Stimulated activated naive CD4-positive, alpha-beta T cell treated with Interleukin-2 at 50 U/mL for 16 hours (primary cell): ENCODE measurements around the gene CCDC9B.

Source experiments
- DNase-seq: peaks from one replicate; lab custom pipeline; 2025; lab: John Stamatoyannopoulos, UW

The CCDC9B gene

DNA sequence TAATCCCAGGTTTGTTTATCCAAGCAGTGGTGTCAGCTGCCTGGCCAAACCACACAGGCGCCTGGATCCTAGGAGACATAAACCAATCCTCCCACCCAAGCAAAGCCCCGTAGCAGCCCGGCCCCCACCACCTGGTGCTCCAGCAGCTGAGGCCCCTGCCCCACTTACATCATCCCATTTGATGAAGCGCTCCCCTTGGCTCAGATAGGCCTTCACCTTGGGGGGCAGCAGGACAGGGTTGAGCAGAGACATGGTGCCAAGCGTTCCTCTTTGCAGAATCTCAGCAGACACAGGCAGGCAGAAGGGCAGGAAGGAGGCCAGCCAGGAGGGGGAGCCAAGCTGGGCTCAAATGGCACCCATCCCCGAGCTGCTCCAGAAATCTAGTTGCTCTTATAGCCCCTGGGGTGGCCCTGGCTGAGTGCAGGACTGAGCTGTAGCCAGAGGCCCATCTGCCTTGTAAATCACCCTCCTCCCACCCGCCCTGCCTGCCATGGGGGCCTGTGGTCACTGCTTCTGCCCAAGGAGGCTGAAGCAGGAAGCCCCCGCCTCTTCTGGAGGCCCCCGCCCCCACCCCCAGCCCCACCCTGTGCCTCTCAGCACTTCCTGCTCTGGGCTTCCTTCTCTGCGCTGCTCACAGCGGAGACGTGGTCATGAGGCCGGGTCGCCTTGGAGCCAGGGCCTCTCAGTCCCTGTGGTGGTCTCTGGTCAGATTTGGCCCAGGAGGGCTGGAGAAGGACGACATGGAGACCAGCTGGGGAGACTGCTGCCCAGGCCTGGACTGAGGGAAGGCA lies 33.1 kb downstream of the CCDC9B start, which contains the start of gene PLCB2:
Gene PLCB2, minus strand, starts transcription at position 515 of the 791 bp plus-strand sequence. Its CDS starts 263 bp downstream, at position 252.
- peak; percentile 76 for DNase-seq

DNA sequence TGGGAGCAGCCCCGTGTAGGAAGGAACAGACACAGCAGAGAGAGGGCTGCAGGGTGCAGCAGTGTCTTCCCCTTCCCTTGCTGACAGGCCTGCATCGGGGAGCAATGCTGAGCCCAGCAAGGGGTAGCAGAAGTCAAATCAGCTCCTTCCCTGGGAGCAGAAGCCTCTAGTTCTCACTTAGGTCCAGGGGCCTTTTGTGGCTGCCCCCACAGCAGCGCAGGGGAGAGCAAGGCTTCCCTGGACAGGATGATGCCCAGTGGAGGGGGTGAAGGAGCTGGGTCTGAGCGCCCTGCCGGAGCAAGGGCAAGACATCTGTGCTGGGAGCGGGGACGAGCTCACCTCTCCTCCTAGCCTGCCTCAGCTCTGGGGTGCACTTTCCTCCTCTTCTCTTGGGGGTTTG lies 33.8 kb downstream of the CCDC9B start:
- DNase-seq, result no peak

DNA sequence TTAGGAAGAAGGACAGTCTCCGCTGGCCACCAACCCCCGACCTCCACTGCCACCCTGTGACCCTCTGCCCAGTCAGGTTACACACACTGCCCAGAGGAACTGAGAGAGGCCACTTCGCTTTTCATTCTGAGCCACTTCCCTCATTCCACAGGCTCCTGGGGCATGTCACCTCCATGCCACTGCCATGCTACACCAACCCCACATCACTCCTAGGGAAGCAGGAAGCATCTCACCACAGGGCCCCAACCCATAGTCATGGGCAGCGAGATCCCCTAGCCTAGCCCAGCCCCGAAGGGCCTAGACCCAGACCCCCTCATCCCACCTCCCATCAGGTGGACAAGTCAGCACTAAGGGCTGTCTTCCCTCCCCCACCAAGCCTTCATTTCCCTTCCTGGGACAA lies 34.4 kb downstream of the CCDC9B start:
- no peak for DNase-seq

- DNase-seq, result no peak
These were observed 35.5 kb downstream of the CCDC9B start for GRCh38 chr15:40305281-40305680.

GRCh38 chr15:40303576-40303975 lies 37.2 kb downstream of the CCDC9B start:
- no peak for DNase-seq

DNA sequence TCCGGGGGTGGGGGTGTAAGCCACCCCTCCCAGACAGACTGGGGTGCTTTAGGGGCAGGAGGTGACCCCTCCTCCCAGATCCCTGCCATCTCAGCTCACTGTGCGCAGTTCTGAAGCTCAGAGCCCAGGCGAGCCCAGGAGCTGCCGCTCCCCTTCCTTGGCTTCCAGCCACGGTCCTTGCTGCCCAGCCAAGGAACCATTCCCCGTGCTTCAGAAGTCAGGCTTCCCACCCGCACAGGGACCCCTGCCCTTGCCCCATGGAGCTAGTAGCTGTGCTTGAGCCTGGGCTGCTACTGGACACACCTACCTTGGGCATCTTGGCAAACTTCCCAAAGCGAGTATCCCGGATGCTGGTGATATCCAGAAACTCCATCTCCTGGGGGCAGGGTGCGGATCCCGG lies 37.8 kb downstream of the CCDC9B start:
- no peak for DNase-seq

DNA sequence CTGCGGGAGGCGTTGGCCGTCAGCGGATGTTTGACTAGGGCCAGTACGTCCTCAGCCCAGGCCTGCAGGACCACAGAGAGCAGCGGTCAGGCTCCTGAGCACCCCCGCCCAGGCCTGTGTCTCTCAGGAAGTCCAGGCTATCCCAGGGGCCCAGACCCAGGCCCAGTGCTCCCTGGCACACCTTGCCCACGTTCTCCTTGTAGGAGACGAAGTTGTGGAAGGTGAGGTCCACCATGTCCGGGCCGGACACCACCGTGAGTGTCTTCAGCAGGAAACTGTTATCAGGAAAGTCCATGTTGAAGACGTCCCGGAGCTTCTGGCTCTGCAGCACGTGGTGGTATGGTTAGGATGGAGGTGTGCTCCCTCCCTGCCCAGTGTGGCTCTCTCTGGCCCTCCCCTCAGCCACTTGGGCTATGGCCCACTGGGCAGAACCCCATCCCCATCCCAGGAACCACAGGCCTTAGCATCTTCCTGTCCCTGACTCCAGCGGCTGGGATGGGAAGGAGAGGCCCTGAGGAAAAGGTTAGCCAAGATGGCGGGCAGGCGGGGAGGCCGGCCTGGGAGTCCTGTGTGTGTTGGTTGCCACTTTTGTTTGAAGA lies 38.4 kb downstream of the CCDC9B start:
- no peak for DNase-seq

- no peak for DNase-seq
These were observed 39.1 kb downstream of the CCDC9B start for GRCh38 chr15:40301467-40302179.

- DNase-seq, result no peak
These were observed 40.0 kb downstream of the CCDC9B start for GRCh38 chr15:40300771-40301170.

DNA sequence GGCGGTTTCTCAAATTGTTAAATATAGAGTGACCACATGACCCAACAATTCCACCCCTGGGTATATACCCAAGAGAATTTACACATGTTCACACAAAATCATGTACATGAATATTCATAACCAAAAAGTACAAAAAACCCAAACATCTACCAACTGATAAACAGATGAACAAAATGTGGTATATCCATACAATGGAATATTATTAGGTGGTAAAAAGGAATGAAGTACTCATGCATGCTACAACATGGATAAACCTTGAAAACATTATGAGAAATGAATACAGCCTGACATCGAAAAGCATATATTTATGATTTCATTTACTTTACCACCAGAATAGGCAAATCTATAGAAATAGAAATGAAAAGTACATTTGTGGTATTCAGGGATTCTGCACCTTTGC lies 40.4 kb downstream of the CCDC9B start:
- no peak for DNase-seq

DNA sequence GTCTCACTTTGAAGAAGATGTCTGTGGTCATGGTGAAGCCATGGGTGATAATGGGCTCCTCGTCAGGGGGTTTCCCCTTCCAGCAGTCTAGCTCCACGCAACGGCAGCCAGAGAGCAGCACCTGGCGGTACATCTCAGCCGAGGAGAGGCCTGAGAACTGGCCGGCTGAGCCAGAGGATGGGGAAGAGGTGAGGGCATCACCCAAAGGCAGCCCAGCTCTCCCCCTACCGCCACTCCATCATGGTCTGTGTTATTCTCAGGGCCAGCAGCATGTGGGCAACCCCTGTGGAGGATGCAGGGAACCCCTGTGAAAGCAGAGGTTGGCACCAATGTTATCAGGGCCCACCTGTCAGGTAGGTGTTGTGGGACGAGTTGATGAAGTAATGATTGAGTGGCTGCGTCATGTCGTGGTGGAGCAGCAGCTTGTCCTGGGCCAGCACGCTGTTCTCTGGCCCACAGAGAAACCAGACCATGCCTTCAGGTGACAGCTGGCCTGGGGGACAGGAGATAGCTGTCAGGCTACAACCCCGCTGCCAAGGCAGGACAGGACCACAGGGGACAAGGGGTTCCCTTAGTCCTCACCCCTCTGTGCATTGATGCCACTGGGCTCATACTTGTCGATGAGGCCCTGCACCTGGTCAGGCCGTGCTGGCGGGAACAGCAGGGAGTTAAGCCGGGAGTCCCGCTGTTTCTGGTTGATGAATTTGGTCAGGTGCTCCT lies 42.4 kb downstream of the CCDC9B start:
- DNase-seq, result no peak

DNA sequence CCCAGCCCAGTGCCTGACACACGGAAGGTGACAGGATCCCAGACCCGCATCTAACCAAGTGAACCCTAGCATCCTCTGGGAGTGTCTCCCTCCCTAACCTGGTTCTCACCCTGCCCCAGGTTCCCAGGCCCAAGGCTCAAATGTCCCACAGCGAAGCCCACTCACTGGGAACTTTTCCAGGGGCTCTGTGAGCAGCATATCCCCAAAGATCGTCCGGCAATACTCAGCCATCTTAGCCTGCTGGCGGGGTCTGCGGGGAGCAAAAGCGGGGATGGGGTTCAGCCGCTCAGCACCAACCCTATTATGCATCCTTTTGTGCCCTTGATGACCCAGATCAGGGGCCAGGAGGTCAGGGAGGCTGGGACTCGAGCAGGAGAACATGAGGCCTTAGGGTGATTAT lies 43.4 kb downstream of the CCDC9B start:
- no peak for DNase-seq

GRCh38 chr15:40296561-40297230 lies 44.0 kb downstream of the CCDC9B start:
- DNase-seq, result no peak

DNA sequence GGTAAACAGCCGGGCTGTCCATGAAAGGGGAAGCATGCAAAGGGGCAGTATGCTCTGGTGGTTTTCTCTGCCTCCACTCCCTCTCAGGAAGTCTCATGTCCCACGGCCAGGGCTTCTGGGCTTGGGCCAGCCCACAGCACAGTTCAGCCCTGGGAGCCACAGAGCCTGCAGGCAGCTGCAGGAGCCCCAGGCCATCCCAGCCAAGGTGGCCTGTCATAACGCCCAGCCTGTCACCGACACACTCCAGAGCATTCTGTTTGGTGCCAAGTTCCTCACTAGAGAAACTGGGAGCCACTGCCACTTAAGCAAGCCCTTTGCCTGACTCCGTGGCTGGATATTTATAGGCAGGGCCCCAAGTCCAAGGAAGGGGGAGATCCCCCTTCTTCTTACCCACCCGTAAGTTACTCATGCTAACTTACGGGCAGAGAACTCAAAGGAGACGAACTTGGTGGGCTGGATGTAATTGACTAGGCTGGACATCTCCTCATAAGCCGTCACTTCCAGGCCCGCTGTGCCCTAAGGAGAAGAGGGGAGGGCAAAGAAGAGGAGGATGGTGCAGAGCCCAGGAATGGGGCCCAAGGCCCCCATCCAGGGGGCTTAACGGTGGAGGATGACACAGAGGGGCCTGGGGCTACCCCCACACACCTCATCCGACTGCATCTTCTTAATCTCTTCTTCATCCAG lies 44.7 kb downstream of the CCDC9B start:
- no peak for DNase-seq

GRCh38 chr15:40295297-40295696 lies 45.4 kb downstream of the CCDC9B start:
- no peak for DNase-seq

GRCh38 chr15:40293905-40294895 lies 46.5 kb downstream of the CCDC9B start:
- no peak for DNase-seq

GRCh38 chr15:40293006-40293405 lies 47.7 kb downstream of the CCDC9B start:
- no peak for DNase-seq

- DNase-seq, result no peak
These were observed 48.5 kb downstream of the CCDC9B start for GRCh38 chr15:40292246-40292645.

DNA sequence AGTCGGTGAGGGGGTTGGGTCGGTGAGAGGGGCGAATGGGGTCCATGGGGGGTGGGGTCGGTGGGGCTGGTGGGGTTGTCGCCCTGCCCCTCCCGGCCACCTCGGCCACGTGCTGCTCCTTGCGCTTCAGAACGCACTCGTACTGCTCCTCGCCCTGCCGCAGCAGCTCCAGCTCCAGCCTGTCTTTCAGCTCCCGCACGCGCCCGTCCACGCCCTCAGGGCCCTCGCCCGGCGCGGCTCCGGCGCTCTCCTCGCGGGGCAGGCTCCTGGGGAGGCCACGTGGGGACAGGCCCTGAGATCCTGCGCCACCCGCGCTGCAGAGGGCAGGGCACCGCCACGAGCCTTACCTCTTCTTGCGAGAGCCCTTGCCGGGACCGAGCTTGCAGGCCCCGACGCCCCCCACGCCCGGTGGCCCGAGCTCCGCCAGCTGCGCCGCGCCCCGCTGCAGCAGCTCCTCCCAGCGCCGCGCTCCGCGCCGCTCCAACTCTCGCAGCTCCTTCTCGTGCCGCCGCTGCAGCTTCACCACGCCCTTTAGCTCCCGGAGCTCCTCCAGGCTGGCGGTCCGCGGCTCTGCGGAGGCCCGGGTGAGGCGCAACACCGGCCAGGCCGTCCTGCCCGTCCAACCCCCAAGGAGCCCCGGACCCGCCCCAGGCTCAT lies 49.7 kb downstream of the CCDC9B start:
- DNase-seq, result no peak
